B cell (primary cell): ENCODE results near the gene SCYGR1.

ENCODE experiments used
- CTCF ChIP-seq: fragments of 200-600 bp; IDR thresholded peaks from one replicate; pipeline ENCODE4 v1.8.0; 2022; ENCODE audit warnings: antibody characterized with exemption, mild to moderate bottlenecking
- EZH2 ChIP-seq: IDR thresholded peaks from 2 replicates; pipeline ENCODE4 v1.6.1; 2012; ENCODE audit warnings: borderline replicate concordance, low read depth, mild to moderate bottlenecking, moderate library complexity, low read length; ENCODE audit not compliant: insufficient read depth, poor library complexity, severe bottlenecking

DNA sequence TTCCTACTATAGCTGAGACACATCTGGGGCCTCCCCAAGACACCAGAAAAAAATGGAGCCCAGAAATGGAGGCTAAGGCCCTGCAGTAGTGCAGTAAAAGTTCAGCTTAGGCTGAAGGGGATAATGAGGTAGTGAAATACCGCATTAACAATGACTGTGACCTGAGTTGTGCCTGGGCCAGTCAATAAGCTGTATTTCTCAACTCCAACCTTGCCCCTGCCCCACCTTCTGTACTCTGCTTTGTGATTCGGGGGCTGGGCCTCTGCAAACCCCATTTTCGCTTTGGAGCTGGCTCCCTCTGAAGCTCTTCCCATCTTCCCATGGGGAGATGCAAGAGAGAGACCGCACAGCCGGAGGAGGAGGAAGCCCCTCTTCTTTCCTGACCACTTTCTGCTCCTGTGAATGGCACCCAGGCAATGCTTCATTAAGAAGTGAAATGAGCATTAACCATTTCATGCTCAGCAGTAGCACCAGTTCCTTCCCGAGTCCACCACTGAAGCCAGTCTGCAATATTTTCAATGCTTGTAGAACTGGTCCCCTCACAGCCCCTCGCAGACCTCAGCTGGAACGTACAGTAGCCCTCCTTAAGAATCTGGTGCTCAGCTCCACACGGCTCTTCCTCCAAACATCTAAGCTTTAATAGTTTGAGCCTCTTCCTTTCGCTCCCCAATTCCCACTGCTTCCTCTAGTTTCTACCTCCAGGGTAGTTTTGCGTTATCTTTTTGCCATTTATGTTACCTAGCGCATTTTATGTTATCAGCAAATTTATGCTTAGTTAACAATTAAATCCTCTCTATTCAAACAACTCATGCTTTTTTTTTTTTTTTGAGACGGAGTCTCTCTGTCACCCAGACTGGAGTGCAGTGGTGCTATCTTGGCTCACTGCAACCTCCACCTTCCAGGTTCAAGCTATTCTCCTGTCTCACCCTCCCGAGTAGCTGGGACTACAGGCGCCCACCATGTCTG lies 32.6 kb upstream of the SCYGR1 start:
- no peak for TF ChIP-seq CTCF
- TF ChIP-seq EZH2 = no peak
